Mesenchymal stem cell (in vitro differentiated cells and primary cell): Measurements from ENCODE around the gene COQ4.

ENCODE experiments used
- DNase-seq: peaks from one replicate; pipeline ENCODE4 v3.0.0-alpha.2; 2013
- H2AFZ ChIP-seq: one replicate; pipeline ENCODE4 v1.6.1; 2013; ENCODE audit warnings: low read depth, mild to moderate bottlenecking, control low read depth, inconsistent platforms, low read length, moderate library complexity
- H2AK5ac ChIP-seq: 2 replicates; pipeline ENCODE4 v1.6.1; 2013; ENCODE audit warnings: low read length, moderate library complexity, mild to moderate bottlenecking, inconsistent platforms; ENCODE audit not compliant: severe bottlenecking
- H2BK120ac ChIP-seq: one replicate; pipeline ENCODE4 v1.6.1; 2013; ENCODE audit warnings: low read depth, mild to moderate bottlenecking, inconsistent platforms, low read length, moderate library complexity
- H2BK12ac ChIP-seq, 2 experiments: one replicate each; pipeline ENCODE4 v1.6.1; 2013; ENCODE audit warnings: inconsistent platforms in 2 of 2, low read length in 2 of 2, mild to moderate bottlenecking in 2 of 2, moderate library complexity in 2 of 2, control low read depth in 1 of 2
- H2BK15ac ChIP-seq: one replicate; pipeline ENCODE4 v1.6.1; 2013; ENCODE audit warnings: mild to moderate bottlenecking, low read depth, inconsistent platforms; ENCODE audit not compliant: poor library complexity, severe bottlenecking
- H2BK5ac ChIP-seq: 2 replicates; pipeline ENCODE4 v1.6.1; 2013; ENCODE audit warnings: low read depth, mild to moderate bottlenecking, low read length, control low read depth, inconsistent platforms; ENCODE audit not compliant: poor library complexity, severe bottlenecking
- H3K14ac ChIP-seq, 2 experiments: one replicate each; pipeline ENCODE4 v1.6.1; 2013; ENCODE audit warnings: inconsistent platforms in 2 of 2, low read length in 2 of 2, control low read depth in 1 of 2, mild to moderate bottlenecking in 1 of 2, moderate library complexity in 1 of 2
- H3K18ac ChIP-seq, 2 experiments: one replicate each; pipeline ENCODE4 v1.6.1; 2013; ENCODE audit warnings: inconsistent platforms in 2 of 2, low read length in 2 of 2, control low read depth in 1 of 2, low read depth in 1 of 2, mild to moderate bottlenecking in 1 of 2
- H3K23ac ChIP-seq, 2 experiments: one replicate each; pipeline ENCODE4 v1.6.1; 2013; ENCODE audit warnings: inconsistent platforms in 2 of 2, low read length in 2 of 2, mild to moderate bottlenecking in 2 of 2, moderate library complexity in 2 of 2, control low read depth in 1 of 2
- H3K27ac ChIP-seq: 2 replicates; pipeline ENCODE4 v1.5.1; 2013; ENCODE audit warnings: mild to moderate bottlenecking, moderate library complexity, low read length, control low read depth, inconsistent platforms; ENCODE audit not compliant: poor library complexity, severe bottlenecking
- H3K27me3 ChIP-seq, 2 experiments: 2 replicates each; pipeline versions ENCODE4 v1.6.1 to v1.7.0; 2013; ENCODE audit warnings: low read length in 2 of 2, mild to moderate bottlenecking in 2 of 2, moderate library complexity in 2 of 2, control low read depth in 1 of 2, inconsistent platforms in 1 of 2; ENCODE audit not compliant: control insufficient read depth in 1 of 2, insufficient read depth in 1 of 2
- H3K36me3 ChIP-seq, 2 experiments: 2 replicates each; pipeline versions ENCODE4 v1.6.1 to v1.7.0; 2013; ENCODE audit warnings: low read length in 2 of 2, control low read depth in 1 of 2, inconsistent platforms in 1 of 2, low read depth in 1 of 2, mild to moderate bottlenecking in 1 of 2; ENCODE audit not compliant: insufficient read depth in 2 of 2, control insufficient read depth in 1 of 2
- H3K4ac ChIP-seq, 2 experiments: one replicate each; pipeline ENCODE4 v1.6.1; 2013; ENCODE audit warnings: inconsistent platforms in 2 of 2, low read length in 2 of 2, mild to moderate bottlenecking in 2 of 2, moderate library complexity in 2 of 2, control low read depth in 1 of 2, low read depth in 1 of 2
- H3K4me1 ChIP-seq: 2 replicates; pipeline ENCODE4 v1.6.1; 2013; ENCODE audit warnings: low read depth, low read length, control low read depth; ENCODE audit not compliant: control insufficient read depth, insufficient read depth
- H3K4me2 ChIP-seq: 2 replicates; pipeline ENCODE4 v1.6.1; 2013; ENCODE audit warnings: low read length, mild to moderate bottlenecking, inconsistent platforms; ENCODE audit not compliant: poor library complexity, severe bottlenecking
- H3K4me3 ChIP-seq, 2 experiments: 2 replicates each; pipeline versions ENCODE4 v1.5.1 to v1.7.0; 2013; ENCODE audit warnings: low read length in 2 of 2, mild to moderate bottlenecking in 2 of 2, control low read depth in 1 of 2, low read depth in 1 of 2; ENCODE audit not compliant: insufficient read depth in 1 of 2
- H3K79me1 ChIP-seq: replicated peaks from 2 replicates; pipeline ENCODE4 v1.6.1; 2013; ENCODE audit warnings: mild to moderate bottlenecking, control low read depth, low read length, inconsistent platforms; ENCODE audit not compliant: poor library complexity, severe bottlenecking
- H3K9ac ChIP-seq: 2 replicates; pipeline ENCODE4 v1.7.0; 2013; ENCODE audit warnings: mild to moderate bottlenecking, low read length, moderate library complexity
- H3K9me3 ChIP-seq: 2 replicates; pipeline ENCODE4 v1.7.0; 2013; ENCODE audit warnings: mild to moderate bottlenecking, low read length; ENCODE audit not compliant: control insufficient read depth
- H4K8ac ChIP-seq: one replicate; pipeline ENCODE4 v1.6.1; 2013; ENCODE audit warnings: inconsistent platforms, mild to moderate bottlenecking, low read length, moderate library complexity
- H4K91ac ChIP-seq: one replicate; pipeline ENCODE4 v1.6.1; 2013; ENCODE audit warnings: mild to moderate bottlenecking, low read length, inconsistent platforms
- WGBS: methylation state at CpG from one replicate; pipeline ENCODE4 v1.1.7; 2013; ENCODE audit warnings: mixed read lengths; 5-methylcytosine and 5-hydroxymethylcytosine counted together

COQ4 gene

GRCh38 chr9:128280084-128280622, 42.5 kb upstream of the COQ4 start:
- Histone ChIP-seq H2AK5ac (no peak overlapping the region), H3K23ac (no peak overlapping the region), H3K18ac (no peak overlapping the region), H3K4me1 (peaks cover 11% of the 10 kb centered on the region), H3K4ac (no peak overlapping the region), H4K91ac (no peak overlapping the region), H3K4me2 (no peak overlapping the region), H2BK120ac (no peak overlapping the region), H3K36me3 (peaks cover 3 to 8% of the 10 kb centered on the region in 2 experiments), H2BK5ac (no peak overlapping the region), H2BK15ac (no peak overlapping the region), H3K4me3 (no peak overlapping the region), H2BK12ac (no peak overlapping the region), H4K8ac (no peak overlapping the region), H3K27me3 (no peaks in the 10 kb centered on the region), H3K9ac (no peak overlapping the region), H3K79me1 (peaks cover 22% of the 10 kb centered on the region), H2AFZ (no peak overlapping the region), H3K9me3 (no peaks in the 10 kb centered on the region), H3K14ac (no peak overlapping the region), H3K27ac (no peak overlapping the region)
- DNase-seq, result no peak
- 100% methylated on average over 5 of the region's 5 CpGs for WGBS

DNA sequence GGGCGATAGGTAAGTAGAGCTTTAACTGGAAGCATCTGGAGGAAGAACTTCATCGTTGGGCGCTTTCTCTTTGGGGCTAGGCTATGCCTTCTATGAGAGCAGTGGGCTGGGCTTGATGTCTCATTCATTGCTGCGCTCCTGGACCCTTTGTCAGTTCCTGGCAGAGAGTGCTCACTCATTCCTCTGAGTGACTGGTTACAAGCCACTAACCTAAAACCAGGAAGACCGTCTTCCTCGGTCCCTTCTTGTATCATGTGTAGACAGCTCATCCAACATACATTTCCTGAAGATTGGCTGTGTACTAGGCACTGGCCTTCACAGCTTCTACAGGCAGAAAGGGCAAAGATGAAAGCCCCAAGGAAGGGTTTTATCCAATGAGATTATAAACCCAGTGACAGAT, 40.1 kb upstream of the COQ4 start:
- WGBS, result 87% methylated on average over 6 of the region's 6 CpGs
- H3K4ac ChIP-seq, result no peak overlapping the region
- no peak overlapping the region for H3K4me3 ChIP-seq
- no peak overlapping the region for H3K14ac ChIP-seq
- no peak overlapping the region for H4K91ac ChIP-seq
- peaks cover 5% of the 10 kb centered on the region for H3K4me1 ChIP-seq
- no peaks in the 10 kb centered on the region for H3K27me3 ChIP-seq
- H3K18ac ChIP-seq, result no peak overlapping the region
- no peak overlapping the region for H2BK12ac ChIP-seq
- H3K9ac ChIP-seq, result no peak overlapping the region
- H3K79me1 ChIP-seq, result peaks cover 17% of the 10 kb centered on the region
- no peak overlapping the region for H3K4me2 ChIP-seq
- H4K8ac ChIP-seq, result no peak overlapping the region
- H3K36me3 ChIP-seq, result peaks cover 20 to 24% of the 10 kb centered on the region in 2 experiments
- no peaks in the 10 kb centered on the region for H3K9me3 ChIP-seq
- H3K27ac ChIP-seq, result no peak overlapping the region
- no peak overlapping the region for H2BK15ac ChIP-seq
- no peak overlapping the region for H3K23ac ChIP-seq
- H2BK5ac ChIP-seq, result no peak overlapping the region
- no peak overlapping the region for H2BK120ac ChIP-seq
- no peak overlapping the region for H2AK5ac ChIP-seq
- no peak overlapping the region for H2AFZ ChIP-seq
- DNase-seq, result peak; percentile 26

DNA sequence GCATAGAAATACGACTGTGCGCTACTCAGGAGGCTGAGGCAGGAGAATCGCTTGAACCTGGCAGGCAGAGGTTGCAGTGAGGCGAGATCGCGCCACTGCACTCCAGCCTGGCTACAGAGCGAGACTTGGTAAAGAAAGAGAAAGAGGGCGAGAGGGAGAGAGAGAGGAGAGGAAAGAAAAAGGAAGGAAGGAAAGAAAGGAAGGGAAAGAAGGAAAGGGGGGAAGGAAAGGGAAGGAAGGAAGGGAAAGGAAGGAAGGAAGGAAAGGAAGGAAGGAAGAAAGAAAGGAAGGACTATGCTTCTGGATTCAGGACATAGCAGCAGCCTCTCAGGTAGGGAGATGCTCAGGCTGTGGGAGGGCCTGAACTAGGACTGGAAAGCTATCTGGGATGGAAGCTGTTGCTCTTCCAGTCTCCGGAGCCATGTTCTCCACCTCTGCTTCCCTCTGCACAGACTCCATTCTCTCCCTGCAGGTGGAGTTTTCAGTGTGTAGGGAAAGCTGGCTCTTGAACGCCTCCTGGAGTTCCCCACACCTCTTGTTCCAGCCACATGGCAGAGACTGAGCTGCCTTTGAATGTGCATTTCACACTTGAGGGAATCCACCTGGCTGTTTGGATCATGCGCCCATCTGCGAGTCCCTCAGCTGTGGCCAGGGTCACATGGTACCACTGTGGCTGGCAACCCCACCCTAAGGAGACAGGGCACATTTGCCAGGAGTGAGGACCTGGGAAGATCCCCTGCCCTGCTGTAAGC, 37.4 kb upstream of the COQ4 start:
- Histone ChIP-seq H3K4me1 (peaks cover 2% of the 10 kb centered on the region), H3K9me3 (no peaks in the 10 kb centered on the region), H2BK12ac (no peak overlapping the region), H2AK5ac (no peak overlapping the region), H2BK15ac (no peak overlapping the region), H3K4me2 (no peak overlapping the region), H4K8ac (no peak overlapping the region), H3K27ac (no peak overlapping the region), H3K4ac (no peak overlapping the region), H3K14ac (no peak overlapping the region), H3K4me3 (no peak overlapping the region), H4K91ac (no peak overlapping the region), H2BK120ac (no peak overlapping the region), H2AFZ (no peak overlapping the region), H3K36me3 (peaks cover 25 to 36% of the 10 kb centered on the region in 2 experiments), H3K23ac (no peak overlapping the region), H3K18ac (no peak overlapping the region), H3K27me3 (no peaks in the 10 kb centered on the region), H3K79me1 (peaks cover 6% of the 10 kb centered on the region), H3K9ac (no peak overlapping the region), H2BK5ac (no peak overlapping the region)
- 98% methylated on average over 11 of the region's 12 CpGs for WGBS
- no peak for DNase-seq

DNA sequence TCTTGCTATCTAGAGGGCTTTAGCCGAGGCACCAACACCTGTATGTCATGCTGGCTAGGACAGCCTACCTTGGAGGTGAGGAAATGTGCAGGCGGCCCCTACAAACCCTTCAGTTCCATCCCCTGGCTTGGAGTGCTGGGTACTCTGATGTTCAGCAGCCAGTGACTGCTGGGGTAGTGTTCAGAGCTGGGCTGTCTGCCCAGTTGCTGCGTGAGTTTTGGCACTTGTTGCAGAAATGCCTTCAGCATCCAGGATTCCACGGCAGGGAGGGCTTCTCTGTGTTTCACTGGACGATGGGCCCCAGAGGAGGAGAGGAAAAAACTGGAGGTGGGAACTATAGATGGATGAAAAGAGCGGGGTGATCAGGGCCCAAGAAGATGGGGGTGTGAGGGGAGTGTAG, 36.2 kb upstream of the COQ4 start:
- H3K23ac ChIP-seq, result peak overlapping the region in 1 of 2 experiments; percentile 35
- peaks cover 6% of the 10 kb centered on the region for H3K79me1 ChIP-seq
- no peaks in the 10 kb centered on the region for H3K27me3 ChIP-seq
- H3K4ac ChIP-seq, result no peak overlapping the region
- H3K27ac ChIP-seq, result no peak overlapping the region
- H3K9me3 ChIP-seq, result no peaks in the 10 kb centered on the region
- no peak overlapping the region for H3K18ac ChIP-seq
- H2BK15ac ChIP-seq, result no peak overlapping the region
- H2BK12ac ChIP-seq, result no peak overlapping the region
- no peak overlapping the region for H2BK5ac ChIP-seq
- H3K4me2 ChIP-seq, result no peak overlapping the region
- H4K91ac ChIP-seq, result no peak overlapping the region
- H3K4me1 ChIP-seq, result peaks cover 2% of the 10 kb centered on the region
- peaks cover 27 to 33% of the 10 kb centered on the region in 2 experiments for H3K36me3 ChIP-seq
- H3K9ac ChIP-seq, result no peak overlapping the region
- no peak overlapping the region for H2BK120ac ChIP-seq
- H2AK5ac ChIP-seq, result no peak overlapping the region
- no peak overlapping the region for H4K8ac ChIP-seq
- H3K14ac ChIP-seq, result no peak overlapping the region
- H2AFZ ChIP-seq, result no peak overlapping the region
- no peak overlapping the region for H3K4me3 ChIP-seq
- WGBS, result 93% methylated on average over 6 of the region's 6 CpGs
- no peak for DNase-seq
